ENCODE data around the gene DOK6. TPM values are rescaled to one million over a fixed set of nuclear protein-coding genes. Genes with fewer than 3 reads are reported as not detected.

DOK6 gene
- total RNA-seq, 1 experiment from 2014 or later, result not detected

DNA sequence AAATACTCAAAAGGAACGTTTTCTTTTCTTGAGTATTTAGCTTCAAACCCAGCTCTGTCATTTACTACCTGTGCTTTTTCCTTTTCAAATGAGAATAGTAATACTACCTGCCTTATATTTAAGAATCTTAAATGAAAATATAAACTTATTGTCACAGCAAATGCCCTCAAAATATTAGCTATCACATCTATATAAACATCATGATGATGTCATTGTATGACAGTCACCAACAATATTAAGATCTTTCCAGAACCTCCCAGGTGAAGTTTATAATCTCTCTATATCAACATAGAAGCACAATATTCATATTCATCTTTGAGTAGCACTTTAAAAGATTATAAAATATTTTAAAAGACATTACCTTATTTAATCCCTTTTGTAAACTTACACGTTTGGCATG lies 92.2 kb downstream of the DOK6 start:
- no peaks in the 10 kb centered on the region for H3K4me1 Mint-ChIP-seq (ENCODE audit: low read depth, unreplicated experiment)
- intact Hi-C loops (cut with micrococcal nuclease; ENCODE audit: unreplicated experiment), result no loop called here
- no peak for DNase-seq
- no peak overlapping the region for H3K4me3 Mint-ChIP-seq (ENCODE audit: low read depth, unreplicated experiment)
- TF ChIP-seq, protein P1, sequence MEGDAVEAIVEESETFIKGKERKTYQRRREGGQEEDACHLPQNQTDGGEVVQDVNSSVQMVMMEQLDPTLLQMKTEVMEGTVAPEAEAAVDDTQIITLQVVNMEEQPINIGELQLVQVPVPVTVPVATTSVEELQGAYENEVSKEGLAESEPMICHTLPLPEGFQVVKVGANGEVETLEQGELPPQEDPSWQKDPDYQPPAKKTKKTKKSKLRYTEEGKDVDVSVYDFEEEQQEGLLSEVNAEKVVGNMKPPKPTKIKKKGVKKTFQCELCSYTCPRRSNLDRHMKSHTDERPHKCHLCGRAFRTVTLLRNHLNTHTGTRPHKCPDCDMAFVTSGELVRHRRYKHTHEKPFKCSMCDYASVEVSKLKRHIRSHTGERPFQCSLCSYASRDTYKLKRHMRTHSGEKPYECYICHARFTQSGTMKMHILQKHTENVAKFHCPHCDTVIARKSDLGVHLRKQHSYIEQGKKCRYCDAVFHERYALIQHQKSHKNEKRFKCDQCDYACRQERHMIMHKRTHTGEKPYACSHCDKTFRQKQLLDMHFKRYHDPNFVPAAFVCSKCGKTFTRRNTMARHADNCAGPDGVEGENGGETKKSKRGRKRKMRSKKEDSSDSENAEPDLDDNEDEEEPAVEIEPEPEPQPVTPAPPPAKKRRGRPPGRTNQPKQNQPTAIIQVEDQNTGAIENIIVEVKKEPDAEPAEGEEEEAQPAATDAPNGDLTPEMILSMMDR (IDR thresholded peaks at IDR 0.05; ENCODE audit: unreplicated experiment), result no peak
- H3K9me3 Mint-ChIP-seq (ENCODE audit: low read depth, unreplicated experiment), result peaks cover 3% of the 10 kb centered on the region
- H3K27ac Mint-ChIP-seq (ENCODE audit: unreplicated experiment), result no peak overlapping the region
- H3K36me3 Mint-ChIP-seq (ENCODE audit: insufficient read depth, unreplicated experiment), result no peaks in the 10 kb centered on the region
- CTCF ChIA-PET, result no interaction called here
- no peaks in the 10 kb centered on the region for H3K27me3 Mint-ChIP-seq (ENCODE audit: unreplicated experiment)
- no TSS peak for BruUV-seq (replicated peaks)

DNA sequence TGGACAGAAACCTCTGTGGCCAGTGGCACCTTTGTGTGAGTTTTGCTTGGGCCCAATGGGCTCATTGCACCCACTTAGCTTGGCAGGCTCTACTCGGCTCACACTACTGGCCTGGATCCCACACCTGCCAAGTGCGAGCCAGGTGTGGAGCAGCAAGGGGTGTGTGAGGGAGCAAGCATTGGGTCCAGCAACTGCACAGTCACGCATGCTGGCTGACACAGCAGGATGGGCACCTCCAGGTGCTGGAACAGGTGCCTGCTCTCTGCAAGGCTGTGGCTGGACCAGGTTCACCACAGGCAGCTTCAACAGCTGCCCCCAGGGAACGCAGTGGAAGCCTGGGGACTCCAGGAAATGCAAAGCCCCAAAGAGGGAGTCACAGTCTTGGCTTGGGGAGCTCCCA lies 94.2 kb downstream of the DOK6 start:
- CTCF ChIA-PET, result no interaction called here
- intact Hi-C loops (cut with micrococcal nuclease; ENCODE audit: unreplicated experiment), result no loop called here
- Mint-ChIP-seq H3K4me3 (ENCODE audit: low read depth, unreplicated experiment) (no peak overlapping the region), H3K27me3 (ENCODE audit: unreplicated experiment) (no peaks in the 10 kb centered on the region), H3K4me1 (ENCODE audit: low read depth, unreplicated experiment) (no peaks in the 10 kb centered on the region), H3K27ac (ENCODE audit: unreplicated experiment) (no peak overlapping the region), H3K36me3 (ENCODE audit: insufficient read depth, unreplicated experiment) (no peaks in the 10 kb centered on the region), H3K9me3 (ENCODE audit: low read depth, unreplicated experiment) (no peaks in the 10 kb centered on the region)
- TF ChIP-seq, protein P1 (IDR thresholded peaks at IDR 0.05; ENCODE audit: unreplicated experiment), result no peak
- DNase-seq, result no peak
- BruUV-seq (replicated peaks), result no TSS peak

DNA sequence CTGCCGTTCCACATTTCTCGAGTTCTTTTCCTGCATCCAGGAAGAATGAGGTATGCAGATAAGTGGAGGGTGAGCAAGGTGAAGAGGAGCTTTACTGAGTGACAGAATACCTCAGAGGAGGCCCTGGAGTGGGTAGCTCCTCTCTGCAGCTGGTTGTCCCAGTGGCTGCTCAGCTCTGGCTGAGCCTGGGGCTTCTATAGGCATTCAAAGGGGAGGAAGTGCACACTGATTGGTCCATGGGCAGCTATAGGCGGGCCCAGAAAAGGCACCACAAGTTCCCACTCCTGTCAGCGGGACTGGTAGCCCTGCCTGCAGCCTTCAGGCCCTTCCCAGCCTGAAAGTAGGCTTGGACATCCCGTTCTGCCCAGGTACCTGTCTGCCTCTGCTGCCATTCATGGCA lies 94.7 kb downstream of the DOK6 start:
- DNase-seq, result no peak
- H3K9me3 Mint-ChIP-seq (ENCODE audit: low read depth, unreplicated experiment), result no peaks in the 10 kb centered on the region
- no peaks in the 10 kb centered on the region for H3K36me3 Mint-ChIP-seq (ENCODE audit: insufficient read depth, unreplicated experiment)
- no peak overlapping the region for H3K27ac Mint-ChIP-seq (ENCODE audit: unreplicated experiment)
- no peak overlapping the region for H3K4me3 Mint-ChIP-seq (ENCODE audit: low read depth, unreplicated experiment)
- no peaks in the 10 kb centered on the region for H3K27me3 Mint-ChIP-seq (ENCODE audit: unreplicated experiment)
- TF ChIP-seq, protein P1 (IDR thresholded peaks at IDR 0.05; ENCODE audit: unreplicated experiment), result no peak
- BruUV-seq (replicated peaks), result no TSS peak
- intact Hi-C loops (cut with micrococcal nuclease; ENCODE audit: unreplicated experiment), result no loop called here
- no peaks in the 10 kb centered on the region for H3K4me1 Mint-ChIP-seq (ENCODE audit: low read depth, unreplicated experiment)
- CTCF ChIA-PET, result no interaction called here

DNA sequence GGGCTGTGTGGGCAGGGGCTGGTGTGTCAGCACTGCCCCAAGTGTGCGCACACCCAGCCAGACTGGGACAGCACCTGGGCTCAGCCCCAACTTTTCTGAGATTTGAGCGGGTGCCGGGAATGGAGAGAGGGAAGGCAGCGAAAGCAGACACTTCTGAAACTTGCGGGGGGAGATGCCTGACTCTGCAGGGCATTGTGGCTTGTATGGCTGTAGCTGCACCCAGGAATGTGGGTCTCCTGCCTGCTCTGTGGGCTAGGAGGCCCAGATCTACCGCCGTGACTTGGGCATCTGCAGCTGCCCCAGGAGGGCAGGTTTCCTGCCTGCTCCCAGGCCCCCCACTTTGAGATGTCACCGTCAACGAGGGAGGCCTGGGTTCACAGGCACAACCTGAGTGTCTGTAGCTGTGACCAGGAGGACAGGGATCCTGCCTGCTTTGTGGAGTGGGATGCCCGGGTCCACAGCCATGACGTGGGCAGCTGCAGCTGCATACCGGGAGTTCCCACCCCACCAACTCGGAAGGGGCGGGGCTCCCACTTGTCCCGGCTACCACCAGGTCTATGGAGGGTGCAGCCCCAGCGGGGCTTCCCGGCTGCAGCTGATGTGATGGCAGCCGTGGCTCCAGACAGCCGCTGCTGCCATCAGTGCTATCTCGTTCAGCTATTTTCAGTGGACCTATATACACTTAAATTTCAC lies 95.3 kb downstream of the DOK6 start:
- DNase-seq, result no peak
- Mint-ChIP-seq H3K27me3 (ENCODE audit: unreplicated experiment) (no peaks in the 10 kb centered on the region), H3K9me3 (ENCODE audit: low read depth, unreplicated experiment) (no peaks in the 10 kb centered on the region), H3K27ac (ENCODE audit: unreplicated experiment) (no peak overlapping the region), H3K4me1 (ENCODE audit: low read depth, unreplicated experiment) (no peaks in the 10 kb centered on the region), H3K4me3 (ENCODE audit: low read depth, unreplicated experiment) (no peak overlapping the region), H3K36me3 (ENCODE audit: insufficient read depth, unreplicated experiment) (no peaks in the 10 kb centered on the region)
- TF ChIP-seq, protein P1 (IDR thresholded peaks at IDR 0.05; ENCODE audit: unreplicated experiment), result no peak
- CTCF ChIA-PET, result no interaction called here
- intact Hi-C loops (cut with micrococcal nuclease; ENCODE audit: unreplicated experiment), result no loop called here
- BruUV-seq (replicated peaks), result no TSS peak

Measured in Calu3 (cell line).